HG03060 (cell line): ENCODE data around the gene KCNJ12.
"Not testable (repeated sequence)": the region's sequence is repeated elsewhere in the genome, so short reads cannot be mapped to it uniquely, and the experiment has no call there.

ENCODE experiments used
- ATAC-seq: cut with Tn5 transposase; IDR thresholded peaks from one replicate; pipeline ENCODE4 v1.9.1; 2021; ENCODE audit warnings: low read depth, moderate number of reproducible peaks; ENCODE audit not compliant: unreplicated experiment

The KCNJ12 gene

DNA sequence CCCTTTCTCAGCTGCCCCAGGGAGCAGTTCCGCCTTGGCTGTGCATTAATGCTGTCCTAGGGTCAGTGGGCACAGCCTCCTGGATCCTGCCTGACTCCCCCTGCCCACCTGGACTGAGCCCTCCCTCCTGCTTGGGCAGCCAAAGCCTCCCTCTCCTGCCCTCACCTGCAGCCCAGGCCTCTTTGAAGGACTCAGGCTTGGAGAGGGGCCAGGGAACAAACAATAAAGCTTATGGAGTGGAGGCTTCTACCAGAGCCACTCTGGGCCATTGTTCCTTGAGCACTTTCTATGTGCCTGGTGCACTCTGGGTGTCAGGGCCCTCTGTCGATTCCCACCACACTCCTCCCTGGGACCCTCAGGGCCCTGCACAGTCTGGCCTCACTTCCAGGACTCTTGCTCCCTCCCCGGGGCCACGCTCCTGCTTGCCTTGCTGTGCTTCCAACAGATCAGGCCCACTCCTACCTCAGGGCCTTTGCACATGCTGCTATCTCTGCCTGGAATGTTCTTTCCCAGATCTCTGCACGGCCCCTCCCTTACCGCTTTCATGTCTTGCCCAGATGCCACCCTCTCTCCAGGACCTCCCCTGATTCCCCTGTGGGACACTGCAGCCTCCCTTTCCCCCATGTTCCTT, 5.0 kb downstream of the KCNJ12 start:
- ATAC-seq: no peak

- no peak for ATAC-seq
These were observed 6.7 kb downstream of the KCNJ12 start for GRCh38 chr17:21382560-21383495.

DNA sequence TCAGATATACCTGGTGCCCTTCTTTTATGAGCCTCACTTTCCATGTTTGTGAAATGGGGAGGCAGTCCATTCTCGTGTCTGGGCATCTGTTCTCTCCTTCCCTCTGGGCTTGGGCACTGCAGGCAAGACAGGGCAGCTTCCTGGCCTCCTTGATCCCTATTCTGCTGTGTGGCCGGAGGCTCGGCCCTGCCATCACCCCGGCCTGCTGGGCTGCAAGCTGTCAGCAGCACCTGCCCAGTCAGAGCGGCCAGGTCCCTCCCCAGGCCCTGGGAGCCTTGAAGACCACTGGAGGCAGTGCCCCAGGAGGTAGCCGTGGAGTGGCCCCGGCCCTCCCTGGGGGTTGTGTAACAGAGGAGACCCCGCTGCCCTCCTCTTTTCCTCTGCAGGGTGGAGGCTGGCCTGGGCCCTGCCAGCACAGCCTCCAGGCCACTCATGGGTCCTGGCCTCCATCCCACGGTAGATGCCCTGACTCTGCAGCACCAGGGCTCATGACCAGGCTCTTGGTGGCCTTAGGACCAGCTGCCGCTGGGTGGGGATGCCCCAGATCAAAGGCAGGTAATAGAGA, 9.2 kb downstream of the KCNJ12 start:
- ATAC-seq: no peak

GRCh38 chr17:21387616-21388015, 11.5 kb downstream of the KCNJ12 start:
- no peak for ATAC-seq

GRCh38 chr17:21388066-21388465, 11.9 kb downstream of the KCNJ12 start:
- ATAC-seq: no peak

GRCh38 chr17:21388944-21389343, 12.8 kb downstream of the KCNJ12 start:
- no peak for ATAC-seq

GRCh38 chr17:21389394-21389793, 13.2 kb downstream of the KCNJ12 start:
- no peak for ATAC-seq

GRCh38 chr17:21390294-21390693, 14.1 kb downstream of the KCNJ12 start:
- no peak for ATAC-seq

DNA sequence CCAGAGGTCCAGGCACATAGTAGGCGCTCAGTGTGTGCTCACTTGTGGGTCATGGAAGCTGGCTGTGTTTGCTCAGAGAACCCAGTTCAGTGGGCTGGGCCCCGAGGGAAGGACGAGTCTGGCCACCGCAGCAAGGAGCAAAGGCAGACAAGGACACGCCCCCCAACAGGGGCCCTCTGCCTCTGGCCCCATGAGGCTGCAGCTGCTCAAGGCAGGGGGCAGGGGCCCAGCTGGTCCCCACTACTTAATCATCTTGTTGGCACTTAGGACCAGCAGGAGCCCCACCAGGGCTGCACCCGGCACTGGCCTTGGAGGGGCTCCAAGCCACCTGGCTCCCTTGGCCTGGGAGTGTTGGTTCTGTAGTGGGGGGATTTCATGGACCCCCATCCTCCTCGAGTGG, 16.1 kb downstream of the KCNJ12 start:
- no peak for ATAC-seq

DNA sequence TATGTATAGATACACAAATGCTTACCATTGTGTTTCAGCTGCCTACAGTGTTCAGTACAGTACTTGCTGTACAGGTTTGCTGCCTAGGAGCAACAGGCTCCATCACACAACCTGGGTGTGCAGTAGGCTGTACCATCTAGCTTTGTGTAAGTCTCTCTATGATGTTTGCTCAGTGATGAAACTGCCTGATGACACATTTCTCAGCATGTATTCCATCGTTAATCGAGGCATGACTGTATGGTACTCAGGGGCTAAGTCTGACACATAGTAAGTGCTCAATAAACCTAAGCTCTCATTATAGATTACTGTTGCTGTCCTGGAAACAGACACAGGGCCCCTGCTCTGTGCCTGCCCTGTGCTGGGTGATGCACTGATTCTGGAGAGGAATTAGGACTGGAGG, 18.1 kb downstream of the KCNJ12 start:
- no peak for ATAC-seq

DNA sequence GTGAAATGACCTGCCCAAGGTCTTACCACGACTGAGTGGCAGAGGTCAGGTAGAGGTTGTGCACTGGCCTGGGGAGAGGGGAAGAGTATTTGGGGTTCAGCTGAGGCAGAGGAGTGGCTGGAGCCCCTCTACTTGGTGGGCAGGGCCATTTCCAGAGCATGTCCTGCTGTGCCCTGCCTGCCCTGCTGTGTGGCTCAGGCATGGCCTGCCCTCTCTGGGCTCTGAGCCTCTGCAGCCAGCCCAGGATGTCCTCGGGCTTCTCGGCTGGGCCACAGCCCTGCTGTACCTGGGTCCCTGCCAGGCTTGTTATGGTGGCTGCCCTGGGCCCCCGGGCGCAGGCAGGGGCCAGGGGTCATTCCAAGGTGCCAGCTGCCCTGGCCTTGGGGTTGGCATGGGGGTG, 19.6 kb downstream of the KCNJ12 start:
- no peak for ATAC-seq

- no peak for ATAC-seq
These were observed 20.1 kb downstream of the KCNJ12 start for GRCh38 chr17:21396237-21396636.

DNA sequence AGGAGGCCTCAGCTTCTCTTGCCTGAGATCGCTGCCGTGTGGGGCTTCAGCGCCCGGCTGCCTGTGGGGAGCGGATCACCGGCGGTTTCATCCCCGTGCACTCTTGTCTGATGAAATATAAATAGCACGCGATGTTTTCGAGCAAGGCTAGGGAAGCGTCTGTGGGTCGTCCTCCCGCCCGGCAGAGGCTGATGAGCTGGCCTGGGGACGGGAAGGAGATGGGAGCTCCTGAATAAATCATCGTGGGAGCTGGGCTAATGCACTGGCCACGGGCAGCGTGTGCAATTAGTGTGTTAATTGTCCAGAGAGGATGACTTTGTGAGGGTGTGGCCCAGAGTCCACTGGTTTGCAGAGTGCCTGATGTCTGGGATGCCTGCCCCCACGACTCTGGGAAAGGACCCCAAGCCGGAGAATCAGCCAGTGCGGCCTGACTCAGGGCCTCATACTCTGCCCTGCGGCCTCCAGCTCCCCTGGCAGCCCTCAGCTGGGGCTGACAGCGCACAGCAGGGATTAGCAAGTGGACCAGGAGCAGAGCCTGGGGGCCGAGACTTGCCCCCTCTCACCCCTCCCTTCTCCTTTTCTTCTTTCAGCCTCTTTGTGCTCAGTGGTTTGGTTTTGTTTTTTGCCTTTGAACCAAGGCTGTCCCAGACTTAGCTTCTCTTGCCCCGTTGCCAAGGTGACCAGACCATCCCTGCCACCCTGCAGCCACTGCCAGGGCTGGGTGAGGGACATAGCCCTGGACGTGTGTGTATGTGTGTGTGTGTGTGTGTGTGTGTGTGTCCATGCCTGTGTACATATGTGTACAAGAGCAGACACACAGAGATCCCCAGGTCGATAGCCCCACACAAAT, 21.4 kb downstream of the KCNJ12 start:
- no peak for ATAC-seq

GRCh38 chr17:21399474-21400186, 23.5 kb downstream of the KCNJ12 start:
- no peak for ATAC-seq

DNA sequence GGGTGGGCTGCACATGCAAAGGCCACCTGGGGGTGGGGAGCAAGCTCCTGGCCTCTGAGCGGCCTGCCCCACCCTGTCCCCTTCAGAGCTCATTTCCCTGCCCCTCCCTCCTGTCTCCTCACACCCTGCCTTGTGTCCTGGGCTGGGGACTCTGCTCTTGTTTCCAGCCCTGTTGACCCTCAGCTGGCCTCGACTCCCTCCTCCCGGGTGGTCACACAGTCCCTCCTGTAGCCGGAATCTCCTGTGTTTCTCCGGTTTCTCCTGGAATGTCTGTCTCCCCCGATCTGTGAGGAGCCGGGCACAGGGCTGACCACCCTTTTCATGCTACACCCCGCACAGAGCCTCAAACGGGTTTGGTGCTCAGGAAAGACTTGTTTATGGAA, 24.0 kb downstream of the KCNJ12 start:
- not testable (repeated sequence) for ATAC-seq

DNA sequence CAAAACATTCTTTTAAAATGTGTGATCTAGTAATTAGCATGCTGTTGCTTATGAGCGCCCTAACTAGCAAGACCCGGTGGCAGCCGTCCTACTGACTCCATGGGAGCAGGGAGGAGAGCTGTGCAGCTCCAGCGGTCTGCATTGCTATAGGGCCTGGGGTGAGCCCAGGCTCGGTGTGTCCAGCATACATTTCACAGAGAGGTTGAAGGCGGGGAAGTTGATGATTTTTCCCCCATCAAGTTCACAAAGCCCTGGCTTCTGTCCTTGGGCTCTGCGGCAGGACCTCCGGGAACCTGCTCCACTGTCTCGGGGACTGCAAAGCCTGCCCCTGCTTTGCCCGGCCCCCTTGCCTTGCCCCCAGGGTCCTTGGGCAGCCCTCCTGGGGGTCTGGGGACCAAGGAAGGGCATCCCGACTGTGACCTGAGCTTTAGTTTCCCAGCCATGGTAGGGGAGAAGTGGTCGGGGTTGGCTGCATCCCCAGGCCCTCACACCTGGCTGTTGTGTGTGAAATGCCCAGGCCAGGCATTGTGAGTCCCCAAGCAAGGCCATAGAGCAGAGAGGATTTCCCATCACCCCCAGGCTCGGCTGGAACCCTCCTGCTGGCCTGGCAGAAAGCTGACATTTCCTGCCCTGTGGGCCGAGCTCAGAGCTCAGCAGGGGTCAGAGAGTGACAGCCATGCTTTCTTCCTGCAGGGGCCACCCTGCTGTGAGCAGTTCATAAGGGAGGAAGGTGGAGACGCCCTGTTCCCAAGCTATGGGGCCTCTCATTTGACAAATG, 24.8 kb downstream of the KCNJ12 start:
- ATAC-seq: no peak

DNA sequence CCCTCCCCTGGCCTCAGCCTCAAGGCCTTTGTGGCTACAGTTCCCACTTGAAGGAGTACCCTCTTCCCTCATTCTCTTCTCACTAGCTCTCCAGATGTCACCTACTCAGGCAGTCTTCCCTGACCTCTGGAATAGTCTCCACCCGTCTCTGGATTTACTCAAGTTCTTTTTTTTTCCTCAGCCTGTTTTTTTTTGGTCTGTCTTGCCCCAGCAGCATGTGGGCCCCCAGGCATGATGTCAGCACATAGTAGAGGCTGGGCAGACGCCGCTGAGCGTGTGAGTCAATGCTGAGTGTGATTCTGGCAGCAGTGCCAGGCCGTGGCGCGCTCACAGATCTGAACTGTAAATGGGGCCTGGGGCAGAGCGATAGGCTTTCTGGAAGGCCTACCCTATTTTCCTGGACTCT, 26.0 kb downstream of the KCNJ12 start:
- not testable (repeated sequence) for ATAC-seq

GRCh38 chr17:21402926-21403325, 26.8 kb downstream of the KCNJ12 start:
- not testable (repeated sequence) for ATAC-seq

DNA sequence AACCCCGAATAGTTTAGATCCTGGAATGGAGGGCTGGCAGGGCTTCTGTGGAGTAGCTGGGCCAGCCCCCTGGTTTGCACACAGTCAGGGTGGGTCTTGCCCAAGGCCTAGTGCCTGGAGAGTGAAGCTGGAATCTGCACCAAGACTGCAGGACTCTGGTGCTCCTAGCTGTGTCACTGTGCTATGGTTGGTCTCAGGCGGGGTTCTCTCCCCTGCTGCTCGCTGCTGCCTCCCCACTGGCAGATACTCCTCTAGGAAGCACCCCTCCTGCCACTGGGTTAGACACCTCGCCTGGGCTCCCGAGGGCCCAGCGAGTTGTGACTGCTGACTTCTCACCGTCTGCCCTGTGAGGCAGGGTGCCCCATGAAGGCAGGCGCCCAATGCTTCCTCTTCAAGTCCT, 27.9 kb downstream of the KCNJ12 start:
- not testable (repeated sequence) for ATAC-seq
